ENCODE data around the gene ARID5B.

Gene ARID5B

GRCh38 chr10:61882621-61883370 is 18.7 kb upstream of the ARID5B start:
- in situ Hi-C loops (cut with MboI; ENCODE audit: low sequenced_read_pairs): no loop called here

- in situ Hi-C loops (cut with MboI; ENCODE audit: low sequenced_read_pairs): no loop called here
Observed at GRCh38 chr10:61883371-61884025, 18.0 kb upstream of the ARID5B start.

GRCh38 chr10:61887772-61888171 is 13.7 kb upstream of the ARID5B start:
- in situ Hi-C loops (cut with MboI; ENCODE audit: low sequenced_read_pairs): no loop called here

GRCh38 chr10:61888744-61889143 is 12.8 kb upstream of the ARID5B start:
- in situ Hi-C loops (cut with MboI; ENCODE audit: low sequenced_read_pairs): no loop called here

- in situ Hi-C loops (cut with MboI; ENCODE audit: low sequenced_read_pairs): no loop called here
Observed at GRCh38 chr10:61890430-61890829, 11.1 kb upstream of the ARID5B start.

GRCh38 chr10:61890881-61891409 is 10.6 kb upstream of the ARID5B start:
- in situ Hi-C loops (cut with MboI; ENCODE audit: low sequenced_read_pairs): no loop called here

GRCh38 chr10:61891906-61892585 is 9.5 kb upstream of the ARID5B start:
- in situ Hi-C loops (cut with MboI; ENCODE audit: low sequenced_read_pairs): no loop called here

GRCh38 chr10:61892961-61893360 is 8.5 kb upstream of the ARID5B start:
- in situ Hi-C loops (cut with MboI; ENCODE audit: low sequenced_read_pairs): no loop called here

GRCh38 chr10:61894133-61894532 is 7.4 kb upstream of the ARID5B start:
- in situ Hi-C loops (cut with MboI; ENCODE audit: low sequenced_read_pairs): no loop called here

GRCh38 chr10:61895898-61896600 is 5.5 kb upstream of the ARID5B start:
- in situ Hi-C loops (cut with MboI; ENCODE audit: low sequenced_read_pairs): no loop called here

GRCh38 chr10:61896854-61897661 is 4.4 kb upstream of the ARID5B start:
- in situ Hi-C loops (cut with MboI; ENCODE audit: low sequenced_read_pairs): no loop called here

GRCh38 chr10:61897671-61898434 is 3.6 kb upstream of the ARID5B start:
- in situ Hi-C loops (cut with MboI; ENCODE audit: low sequenced_read_pairs): no loop called here

- in situ Hi-C loops (cut with MboI; ENCODE audit: low sequenced_read_pairs): no loop called here
Observed at GRCh38 chr10:61898435-61898778, 3.1 kb upstream of the ARID5B start.

- in situ Hi-C loops (cut with MboI; ENCODE audit: low sequenced_read_pairs): no loop called here
Observed at GRCh38 chr10:61899069-61899531, 2.4 kb upstream of the ARID5B start.

- in situ Hi-C loops (cut with MboI; ENCODE audit: low sequenced_read_pairs): no loop called here
Observed at GRCh38 chr10:61899663-61899996, 1.9 kb upstream of the ARID5B start.

- in situ Hi-C loops (cut with MboI; ENCODE audit: low sequenced_read_pairs): no loop called here
Observed at GRCh38 chr10:61899997-61900828, 1.3 kb upstream of the ARID5B start.

- in situ Hi-C loops (cut with MboI; ENCODE audit: low sequenced_read_pairs): no loop called here
Observed at GRCh38 chr10:61901829-61902444, 438 bp downstream of the ARID5B start.

GRCh38 chr10:61902445-61903220 is 1.1 kb downstream of the ARID5B start:
- in situ Hi-C loops (cut with MboI; ENCODE audit: low sequenced_read_pairs): no loop called here

Data from HL-60/S4 treated with phorbol 12-myristate 13-acetate at 8.2 ng/mL for 4 days and 3 days (cell line).